ENCODE results near the gene BSN.

Gene BSN

GRCh38 chr3:49717211-49717958, 163.1 kb downstream of the BSN start:
- intact Hi-C loops (cut with DNase I): no loop called here
- no peak for DNase-seq

- peak in 1 of 42 donors; percentile 12 for DNase-seq
- intact Hi-C loops (cut with DNase I): no loop called here
Observed at GRCh38 chr3:49717959-49718857, 163.9 kb downstream of the BSN start.

- DNase-seq: peak in 1 of 42 donors; percentile 13
- intact Hi-C loops (cut with DNase I): no loop called here
Observed at GRCh38 chr3:49718858-49719213, 164.6 kb downstream of the BSN start.

GRCh38 chr3:49719214-49719884, 165.1 kb downstream of the BSN start, which contains the start of gene AMIGO3:
Gene AMIGO3, minus strand, starts transcription at chr3:49719684. Its CDS starts 219 bp downstream, at chr3:49719465.
- DNase-seq: peak; percentile 90 to 98 (median 96)
- intact Hi-C loops (cut with DNase I): no loop called here
